C4-2B (cell line): ENCODE measurements around the gene GBE1.

Source experiments
- H3K27ac ChIP-seq: fragments of 450-650 bp; 2 replicates; pipeline ENCODE4 v1.5.1; 2017
- ZFX ChIP-seq: fragments of 450-650 bp; IDR thresholded peaks from 2 replicates; pipeline ENCODE4 v1.6.1; 2017
- TF ChIP-seq, protein P1 (sequence below): fragments of 450-650 bp; conservative IDR thresholded peaks from 2 replicates; pipeline ENCODE4 v1.5.1; 2017; ENCODE audit warnings: mild to moderate bottlenecking

GBE1 gene

DNA sequence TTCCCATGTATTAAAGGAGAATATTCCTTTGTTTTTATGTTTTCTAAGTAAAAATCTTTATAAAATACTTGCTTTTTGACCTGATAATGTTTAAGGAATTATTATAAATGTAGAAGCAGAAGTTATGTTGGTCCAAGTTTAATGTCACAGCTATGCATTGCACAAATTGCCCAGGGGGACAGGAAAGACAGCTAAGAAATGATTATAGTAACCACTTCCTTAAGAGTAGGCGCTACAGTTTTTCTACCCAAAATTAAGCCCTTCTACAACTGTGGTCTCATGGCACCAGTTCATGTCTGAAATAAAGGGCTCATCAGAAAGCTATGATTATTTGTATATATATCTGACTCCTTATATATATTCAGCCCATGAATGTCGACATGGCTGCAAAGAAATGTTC, 176.4 kb downstream of the GBE1 start:
- H3K27ac ChIP-seq: no peak overlapping the region
- TF ChIP-seq, protein P1, sequence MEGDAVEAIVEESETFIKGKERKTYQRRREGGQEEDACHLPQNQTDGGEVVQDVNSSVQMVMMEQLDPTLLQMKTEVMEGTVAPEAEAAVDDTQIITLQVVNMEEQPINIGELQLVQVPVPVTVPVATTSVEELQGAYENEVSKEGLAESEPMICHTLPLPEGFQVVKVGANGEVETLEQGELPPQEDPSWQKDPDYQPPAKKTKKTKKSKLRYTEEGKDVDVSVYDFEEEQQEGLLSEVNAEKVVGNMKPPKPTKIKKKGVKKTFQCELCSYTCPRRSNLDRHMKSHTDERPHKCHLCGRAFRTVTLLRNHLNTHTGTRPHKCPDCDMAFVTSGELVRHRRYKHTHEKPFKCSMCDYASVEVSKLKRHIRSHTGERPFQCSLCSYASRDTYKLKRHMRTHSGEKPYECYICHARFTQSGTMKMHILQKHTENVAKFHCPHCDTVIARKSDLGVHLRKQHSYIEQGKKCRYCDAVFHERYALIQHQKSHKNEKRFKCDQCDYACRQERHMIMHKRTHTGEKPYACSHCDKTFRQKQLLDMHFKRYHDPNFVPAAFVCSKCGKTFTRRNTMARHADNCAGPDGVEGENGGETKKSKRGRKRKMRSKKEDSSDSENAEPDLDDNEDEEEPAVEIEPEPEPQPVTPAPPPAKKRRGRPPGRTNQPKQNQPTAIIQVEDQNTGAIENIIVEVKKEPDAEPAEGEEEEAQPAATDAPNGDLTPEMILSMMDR: no peak
- no peak for TF ChIP-seq ZFX

DNA sequence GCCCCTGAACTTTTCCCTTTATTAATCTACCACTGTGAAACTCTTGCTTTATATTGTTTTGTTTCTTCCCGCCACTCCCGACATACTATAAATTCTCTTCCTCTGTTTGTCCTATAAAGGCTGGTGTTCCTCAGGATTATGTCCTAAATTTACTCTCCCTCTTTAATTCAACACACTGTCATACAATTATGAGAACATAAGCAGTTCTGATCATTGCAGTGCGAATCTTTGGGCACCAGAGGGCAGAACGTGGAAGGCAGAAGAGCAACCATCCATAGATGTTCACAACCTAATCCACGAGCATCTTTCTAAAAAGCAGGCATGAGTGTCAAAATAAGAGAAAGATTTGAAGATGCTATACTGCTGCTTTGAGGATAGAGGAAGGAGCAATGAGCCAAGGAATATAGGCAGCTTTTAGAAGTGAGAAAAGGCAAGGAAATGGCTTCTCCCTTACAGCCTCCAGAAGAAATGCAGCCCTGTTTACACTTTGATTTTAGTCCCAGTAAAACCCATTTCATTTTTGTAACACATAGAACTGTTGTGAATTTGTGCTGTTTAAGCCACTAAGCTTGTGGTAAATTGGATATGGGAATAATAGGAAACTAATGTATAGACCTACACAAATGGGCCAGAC, 179.4 kb downstream of the GBE1 start:
- TF ChIP-seq, protein P1: peak; percentile 83
- no peak for TF ChIP-seq ZFX
- no peak overlapping the region for H3K27ac ChIP-seq

DNA sequence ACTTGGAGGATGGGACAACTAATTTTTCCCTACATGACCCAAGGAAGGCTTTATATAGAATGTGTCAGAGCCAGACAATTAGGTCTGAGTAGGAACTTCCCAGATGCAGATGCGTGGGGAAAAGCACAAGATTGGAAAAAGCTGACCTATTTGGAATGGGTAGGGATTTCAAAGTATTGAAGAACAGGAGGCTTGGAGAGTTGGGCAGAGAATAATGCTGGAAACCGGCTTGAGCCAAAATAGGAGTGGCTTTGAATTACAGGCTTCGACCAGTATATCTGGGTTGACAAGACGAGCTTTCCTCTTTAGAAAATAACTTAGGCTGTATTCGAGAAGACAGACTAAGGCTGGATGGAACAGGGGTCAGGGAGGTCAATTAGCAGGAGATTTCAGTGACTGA, 181.1 kb downstream of the GBE1 start:
- no peak for TF ChIP-seq ZFX
- TF ChIP-seq, protein P1: no peak
- H3K27ac ChIP-seq: no peak overlapping the region

DNA sequence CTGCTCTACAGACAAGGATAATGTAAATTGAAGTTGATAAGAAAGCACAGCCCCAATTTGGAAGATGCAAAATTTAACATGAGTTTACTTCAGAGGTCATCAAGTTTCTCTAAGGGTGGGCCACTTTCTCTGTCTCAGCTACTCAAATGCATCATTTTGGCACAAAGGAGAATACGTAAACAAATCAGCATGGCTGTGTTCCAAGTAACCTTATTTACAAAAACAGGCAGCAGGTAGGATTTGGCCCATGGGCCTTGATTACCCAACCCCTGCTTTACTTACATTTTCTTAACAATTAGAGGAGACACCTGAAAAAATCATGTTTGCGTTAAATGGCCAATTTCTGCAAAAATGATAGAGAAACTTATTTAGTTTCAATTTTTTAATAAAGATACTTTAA, 181.7 kb downstream of the GBE1 start:
- TF ChIP-seq, protein P1: no peak
- TF ChIP-seq ZFX: no peak
- H3K27ac ChIP-seq: no peak overlapping the region

DNA sequence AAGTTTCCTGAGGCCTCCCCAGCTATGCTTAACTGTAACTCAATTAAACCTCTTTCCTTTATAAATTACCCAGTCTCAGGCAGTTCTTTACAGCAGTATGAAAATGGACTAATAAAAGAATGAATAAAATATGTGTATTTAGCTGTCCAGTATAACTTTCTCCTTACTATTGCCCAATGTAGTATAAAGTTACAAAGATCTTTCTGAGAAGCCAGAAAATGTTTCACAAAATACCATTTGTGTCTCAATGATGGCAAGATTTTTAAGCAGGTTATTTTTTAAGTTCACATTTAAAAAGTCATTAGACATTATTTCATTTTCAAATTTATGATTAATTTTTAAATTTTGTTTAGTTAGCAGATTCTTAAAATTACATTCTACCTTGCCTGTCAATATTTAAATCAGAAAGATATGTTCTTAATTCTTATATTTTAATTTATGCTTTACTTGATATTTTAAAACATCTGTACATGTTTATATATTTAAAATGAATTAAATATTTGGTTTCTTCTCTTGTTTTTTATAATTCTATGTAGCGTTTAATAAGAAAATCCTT, 189.2 kb downstream of the GBE1 start:
- no peak for TF ChIP-seq ZFX
- TF ChIP-seq, protein P1: no peak
- no peak overlapping the region for H3K27ac ChIP-seq

DNA sequence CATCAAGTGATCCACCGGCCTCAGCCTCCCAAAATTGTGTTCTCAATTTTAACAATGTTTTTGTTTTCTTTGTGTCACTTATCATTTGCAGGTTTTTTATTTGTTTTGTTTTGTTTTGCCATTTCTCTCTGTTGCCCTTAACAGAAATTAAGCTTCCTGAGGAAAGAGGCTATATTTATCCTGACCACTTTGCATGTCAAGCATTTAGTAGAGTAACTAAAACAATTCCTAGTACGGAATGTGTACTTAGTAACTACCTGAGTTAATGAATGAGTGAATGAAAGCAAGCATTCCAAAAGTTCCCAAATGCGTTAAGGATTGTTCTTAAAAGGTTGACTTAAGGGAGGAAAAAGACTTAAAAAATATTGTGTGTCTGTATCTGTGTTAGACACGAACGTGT, 193.1 kb downstream of the GBE1 start:
- H3K27ac ChIP-seq: no peak overlapping the region
- no peak for TF ChIP-seq ZFX
- TF ChIP-seq, protein P1: no peak

DNA sequence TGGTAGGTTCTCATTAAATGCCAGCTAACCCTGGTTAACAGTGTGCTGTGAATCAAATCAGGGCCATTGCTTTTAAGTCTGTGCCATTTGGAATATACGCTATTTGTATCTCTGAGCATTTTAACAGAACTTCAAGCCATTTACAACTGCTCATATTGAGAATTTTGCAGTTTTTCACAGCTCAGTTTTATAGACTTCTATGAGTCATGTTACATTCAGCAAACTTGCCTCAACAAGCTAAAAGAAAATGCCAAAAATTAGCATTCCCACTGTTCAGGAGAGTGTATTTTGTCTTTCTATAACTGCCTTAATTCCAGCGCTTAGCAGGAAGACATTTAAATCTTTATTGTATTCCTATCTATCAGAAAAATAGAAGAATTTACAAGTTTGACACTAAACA, 196.4 kb downstream of the GBE1 start:
- H3K27ac ChIP-seq: no peak overlapping the region
- TF ChIP-seq, protein P1: no peak
- no peak for TF ChIP-seq ZFX
